NT2/D1 (cell line): ENCODE results near the gene ZBTB8A.

ENCODE experiments used
- SUZ12 ChIP-seq: IDR thresholded peaks from 2 replicates; pipeline ENCODE4 v1.6.1; 2011; ENCODE audit not compliant: insufficient read length, insufficient read depth; ENCODE audit errors: extremely low read depth
- YY1 ChIP-seq: IDR thresholded peaks from 2 replicates; pipeline ENCODE4 v1.6.1; 2011; ENCODE audit not compliant: insufficient read length, insufficient read depth
- ZNF274 ChIP-seq: IDR thresholded peaks from 2 replicates; pipeline ENCODE4 v1.6.1; 2011; ENCODE audit warnings: mild to moderate bottlenecking, low read depth, low read length

DNA sequence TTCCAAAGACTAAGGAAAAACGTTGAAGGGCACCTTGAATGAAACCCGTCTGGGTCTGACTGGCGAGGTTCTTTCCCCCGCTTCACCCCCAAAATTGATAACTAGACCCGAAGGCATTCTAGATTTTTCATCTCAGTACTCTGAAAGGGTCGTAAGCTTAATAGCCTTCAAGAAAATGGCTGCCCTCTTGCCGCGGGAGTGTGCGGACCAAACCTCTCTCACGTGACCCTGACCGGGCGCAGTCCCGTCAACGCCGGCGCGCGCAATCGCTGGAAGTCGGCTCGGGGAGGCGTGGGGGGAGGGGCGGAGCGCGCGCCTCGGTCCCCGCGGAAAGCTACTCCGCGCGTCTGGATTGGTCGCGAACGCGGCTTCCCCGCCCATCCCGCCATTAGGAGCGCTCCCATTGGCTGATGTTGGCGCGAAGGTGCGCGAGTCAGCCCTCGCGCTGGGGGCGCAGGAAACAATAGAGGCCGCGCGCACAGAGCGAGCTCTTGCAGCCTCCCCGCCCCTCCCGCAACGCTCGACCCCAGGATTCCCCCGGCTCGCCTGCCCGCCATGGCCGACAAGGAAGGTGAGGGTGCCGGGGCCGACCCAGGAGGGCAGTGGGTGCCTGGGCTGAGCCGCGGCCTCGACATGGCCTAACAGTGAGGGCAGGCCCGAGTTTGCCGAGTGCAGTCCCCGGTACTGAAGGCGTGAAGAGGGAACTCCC, 111.7 kb downstream of the ZBTB8A start, which contains the start of gene RBBP4:
- TF ChIP-seq YY1 (peak; percentile 66), ZNF274 (no peak), SUZ12 (no peak)
